Measurements from ENCODE around the gene FRAS1.

GRCh38 chr4:78214078-78214477, 157.0 kb downstream of the FRAS1 start:
- TF ChIP-seq CTCF (IDR thresholded peaks at IDR 0.05) = no peak
- TF ChIP-seq POLR2AphosphoS5 (IDR thresholded peaks at IDR 0.05) = no peak

All from breast epithelium (tissue), 3 donors.